NCI-H2196 (cell line): ENCODE measurements around the gene LMF2.

Experiments
- DNase-seq: peaks from one replicate; lab custom pipeline; 2025; ENCODE audit not compliant: unreplicated experiment; lab: John Stamatoyannopoulos, UW

Gene LMF2

DNA sequence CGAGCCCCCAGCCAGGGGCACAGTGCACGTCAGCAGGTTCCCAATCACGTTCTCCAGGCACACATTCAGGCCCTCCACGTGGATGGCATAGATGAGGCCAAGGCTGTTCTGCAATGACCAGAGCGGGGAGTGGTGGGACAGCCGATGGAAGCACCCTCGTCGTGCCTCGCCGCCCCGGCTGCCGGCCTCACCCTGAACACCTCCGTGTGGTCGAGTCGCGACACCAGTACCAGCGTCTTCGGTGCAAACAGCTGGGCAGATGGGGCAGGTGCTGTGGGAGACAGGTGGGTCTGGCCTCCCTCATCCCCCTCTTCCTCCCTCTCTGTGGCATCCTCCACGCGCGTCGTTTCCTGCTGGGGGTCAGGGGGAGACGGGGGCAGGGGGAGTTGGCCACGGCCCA, 40.2 kb downstream of the LMF2 start:
- DNase-seq: no peak

GRCh38 chr22:50465066-50465930, 42.2 kb downstream of the LMF2 start:
- no peak for DNase-seq

- no peak for DNase-seq
Measured at GRCh38 chr22:50464451-50464850, 43.1 kb downstream of the LMF2 start.

DNA sequence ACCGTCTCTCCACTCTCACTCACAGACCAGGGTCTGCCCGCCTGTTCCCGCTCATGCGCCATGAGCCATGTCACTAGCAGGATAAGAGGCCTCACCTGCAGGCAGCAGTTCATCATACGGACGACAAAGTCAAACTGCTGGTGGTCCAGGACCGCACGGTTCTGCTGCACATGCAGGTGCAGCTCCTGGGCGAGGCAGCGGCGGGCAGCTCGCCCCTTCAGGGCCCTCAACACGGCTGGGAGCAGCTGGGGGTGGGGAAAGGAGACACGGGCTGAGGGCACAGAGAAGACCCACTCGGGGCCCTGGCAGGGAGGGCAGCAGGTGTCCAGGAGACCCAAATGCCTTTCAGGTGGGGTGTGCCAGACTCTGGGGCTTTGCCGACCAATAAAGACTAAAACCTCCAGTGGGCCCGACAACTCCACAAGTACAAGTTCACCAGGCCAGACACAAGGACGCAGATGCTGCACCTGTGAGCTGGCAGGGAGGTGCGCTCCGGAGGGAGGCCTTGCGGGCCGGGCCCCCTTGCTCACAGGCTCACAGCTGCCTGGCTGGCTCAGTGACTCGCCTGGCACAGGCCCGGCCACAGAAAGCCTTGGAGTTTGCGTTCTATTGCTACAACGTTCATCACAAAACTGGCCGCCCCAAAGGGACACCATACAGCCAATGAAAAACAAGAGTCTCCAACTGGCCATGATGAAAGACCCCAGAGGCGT, 44.2 kb downstream of the LMF2 start:
- no peak for DNase-seq

DNA sequence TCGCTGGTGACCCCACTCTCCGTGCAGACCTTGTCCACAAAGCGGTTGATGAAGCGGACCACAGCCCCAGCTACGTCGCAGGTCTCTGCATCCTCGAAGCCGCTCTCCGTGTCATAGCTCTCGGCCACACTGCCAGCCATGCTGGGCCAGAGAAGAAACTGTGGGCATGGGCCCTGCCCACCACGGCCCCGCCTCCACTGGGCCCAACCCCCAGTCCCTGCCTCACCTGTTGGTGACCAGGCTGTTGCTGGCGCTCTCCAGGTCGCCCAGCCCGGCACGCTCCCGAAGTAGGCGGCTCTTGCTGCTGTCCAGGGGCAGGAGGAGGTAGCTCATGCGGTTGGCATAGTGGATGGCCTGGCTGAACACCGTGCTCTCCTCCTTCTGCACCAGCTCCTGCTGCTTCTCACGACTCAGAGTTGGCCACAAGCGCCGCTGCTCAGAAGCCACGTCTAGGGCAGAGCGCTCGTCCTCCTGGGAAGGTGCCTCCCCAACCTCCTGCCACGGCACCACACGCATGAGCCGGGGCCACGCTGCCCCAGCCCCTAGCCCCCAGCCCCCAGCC, 45.4 kb downstream of the LMF2 start:
- DNase-seq: no peak

GRCh38 chr22:50461536-50461935, 46.0 kb downstream of the LMF2 start:
- DNase-seq: no peak

DNA sequence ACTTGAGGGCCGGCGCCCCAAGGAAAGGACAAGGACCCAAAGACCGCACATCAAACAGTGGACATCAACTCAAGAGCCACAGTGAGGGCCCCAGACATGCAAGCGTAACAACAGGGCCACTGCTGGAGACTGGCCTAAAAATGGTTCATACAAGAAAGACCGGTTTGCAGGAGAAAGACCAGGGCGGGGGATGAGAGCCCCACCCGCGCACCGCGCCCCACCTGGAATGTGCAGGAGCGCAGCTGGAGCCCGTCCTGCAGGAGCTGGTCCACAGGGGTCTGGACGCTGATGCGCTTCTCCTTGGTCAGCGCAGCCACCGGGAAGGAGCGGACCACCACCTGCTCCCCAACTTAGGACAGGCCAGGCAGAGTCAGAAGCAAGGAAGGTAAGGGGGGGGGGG, 46.6 kb downstream of the LMF2 start:
- no peak for DNase-seq

DNA sequence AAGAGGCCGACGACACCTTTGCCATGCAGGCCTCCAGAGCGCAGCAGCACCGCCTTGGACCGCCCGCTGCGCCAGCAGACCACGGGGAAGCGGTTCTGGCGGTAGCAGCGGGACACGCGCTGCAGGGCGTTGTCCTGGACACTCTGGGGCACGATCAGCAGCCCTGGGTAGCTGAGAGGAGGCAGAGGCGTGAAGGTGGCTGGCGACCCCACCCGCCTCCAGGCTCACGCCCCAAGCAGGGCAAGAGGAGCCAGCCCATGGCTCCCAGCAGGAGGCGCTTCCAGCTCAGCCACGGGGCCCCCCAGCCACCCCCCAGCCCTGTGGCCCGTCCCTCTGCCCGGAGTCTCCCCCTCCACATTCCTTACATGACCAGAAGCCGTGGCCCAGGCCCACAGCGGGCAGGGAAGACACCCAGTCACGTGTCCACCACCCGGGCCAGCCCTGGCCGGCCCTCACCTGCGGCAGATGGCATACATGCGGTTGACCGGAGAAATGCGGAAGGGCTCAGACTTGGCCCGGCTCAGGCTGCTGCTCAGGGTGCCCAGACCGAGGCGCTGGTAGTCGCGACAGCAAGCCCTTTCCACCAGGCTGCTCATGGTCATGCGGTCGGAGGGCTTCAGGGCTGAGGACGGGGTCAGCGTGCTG, 47.9 kb downstream of the LMF2 start:
- DNase-seq: no peak

DNA sequence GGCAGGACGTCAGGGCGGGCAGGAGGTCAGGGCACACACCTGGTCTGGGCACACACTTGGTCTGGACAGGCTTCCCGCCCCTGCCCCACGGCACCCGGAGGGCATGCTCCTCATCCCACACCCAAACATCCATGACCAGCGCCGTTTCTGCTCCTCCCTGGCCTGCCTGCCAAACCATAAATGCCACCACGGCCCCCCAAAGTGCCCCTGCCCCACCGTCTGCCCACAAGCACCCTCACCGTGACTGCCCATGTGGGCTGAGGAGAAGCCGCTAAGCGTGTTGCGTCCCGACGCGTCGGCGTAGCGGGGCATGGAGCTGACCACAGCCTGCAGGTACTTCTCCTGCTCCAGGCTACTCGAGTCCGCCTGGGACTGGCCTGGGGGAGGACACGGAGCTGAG, 48.5 kb downstream of the LMF2 start:
- DNase-seq: no peak

DNA sequence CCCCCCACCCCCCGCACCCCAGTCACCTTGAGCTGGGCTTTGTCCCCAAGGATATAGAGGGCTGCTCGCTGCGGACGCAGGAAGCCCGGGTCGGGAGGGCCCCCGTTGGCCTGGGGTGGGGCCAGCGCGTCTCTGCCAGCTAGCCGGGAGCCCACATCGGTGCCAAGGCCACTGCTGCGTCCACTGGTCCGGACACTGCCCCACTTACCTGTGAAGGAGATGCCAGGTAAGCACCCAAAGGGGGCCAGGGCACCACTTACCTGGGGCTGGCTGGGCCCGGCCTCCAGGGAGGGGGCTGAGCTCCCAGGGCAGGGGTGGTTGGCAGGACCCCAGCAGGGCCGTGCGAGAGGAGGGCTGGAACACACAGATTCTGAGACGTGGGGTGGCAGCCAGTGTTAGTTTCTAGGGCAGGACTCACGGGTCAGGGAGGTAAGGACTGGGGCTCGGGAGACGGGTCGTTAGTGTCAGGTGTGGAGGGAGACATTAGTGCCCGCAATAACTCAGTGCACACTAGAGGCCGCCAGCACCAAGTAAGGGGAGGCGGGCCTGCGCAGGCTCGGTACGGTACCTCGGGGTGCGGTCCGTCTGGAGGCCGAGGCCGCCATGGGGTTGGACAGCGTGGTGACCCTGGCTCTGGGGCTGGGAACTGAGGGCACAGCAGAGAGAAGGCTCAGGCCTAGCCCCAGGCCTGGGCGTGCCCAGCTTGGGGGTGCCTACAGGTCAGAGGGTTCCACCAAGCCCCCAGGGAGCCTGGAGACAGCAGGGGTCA, 50.9 kb downstream of the LMF2 start:
- DNase-seq: no peak

- no peak for DNase-seq
Measured at GRCh38 chr22:50456026-50456425, 51.5 kb downstream of the LMF2 start.

GRCh38 chr22:50455201-50455600, 52.3 kb downstream of the LMF2 start:
- DNase-seq: no peak

- no peak for DNase-seq
Measured at GRCh38 chr22:50454556-50455075, 52.9 kb downstream of the LMF2 start.
